H1 (cell line): ENCODE data around the gene MEIOB. TPM values are rescaled to one million over a fixed set of nuclear protein-coding genes. Genes with fewer than 3 reads are reported as not detected.

Experiments
- BCL11A ChIP-seq, 2 experiments: IDR thresholded peaks; one replicate each; pipeline ENCODE4 v1.6.1; 2011; ENCODE audit warnings: low read depth in 2 of 2, low read length in 2 of 2, mild to moderate bottlenecking in 2 of 2
- EP300 ChIP-seq, 2 experiments: IDR thresholded peaks; 1 replicate in 1 of 2; 2 replicates in 1 of 2; pipeline ENCODE4 v1.6.1; 2011 to 2012; ENCODE audit warnings: low read depth in 2 of 2, low read length in 2 of 2, mild to moderate bottlenecking in 2 of 2, borderline replicate concordance in 1 of 2, inconsistent platforms in 1 of 2, moderate library complexity in 1 of 2
- polyA plus RNA-seq, 7 experiments: library from polyadenylated mRNA; depleted of rRNA in 3 of 7; stranded (reverse) in 5 of 7; unstranded in 2 of 7; fragments of >200 nt in 5 of 7; fragments of 200-250 nt in 2 of 7; gene quantifications; 1 replicate in 5 of 7; 2 replicates in 1 of 7; 4 replicates in 1 of 7; pipeline versions ENCODE4 v1.2.1 to v1.2.3, GENCODE V29; 2011 to 2013; ENCODE audit warnings: missing spikeins in 2 of 7, mixed read lengths in 2 of 7
- total RNA-seq: library from RNA; stranded (reverse); fragmentation: NEBNext Ultra II Directional; extraction: Animal tissue kit (Norgen Biotek cat#: 25700); gene quantifications from 2 replicates; pipeline ENCODE4 v1.2.1, GENCODE V29; 2021

The MEIOB gene
- total and polyA plus RNA-seq, 2 of the 8 experiments (the other 6 are each of a cell fraction or from before 2014, with no cell fraction given): 0.63 to 1.1 TPM

DNA sequence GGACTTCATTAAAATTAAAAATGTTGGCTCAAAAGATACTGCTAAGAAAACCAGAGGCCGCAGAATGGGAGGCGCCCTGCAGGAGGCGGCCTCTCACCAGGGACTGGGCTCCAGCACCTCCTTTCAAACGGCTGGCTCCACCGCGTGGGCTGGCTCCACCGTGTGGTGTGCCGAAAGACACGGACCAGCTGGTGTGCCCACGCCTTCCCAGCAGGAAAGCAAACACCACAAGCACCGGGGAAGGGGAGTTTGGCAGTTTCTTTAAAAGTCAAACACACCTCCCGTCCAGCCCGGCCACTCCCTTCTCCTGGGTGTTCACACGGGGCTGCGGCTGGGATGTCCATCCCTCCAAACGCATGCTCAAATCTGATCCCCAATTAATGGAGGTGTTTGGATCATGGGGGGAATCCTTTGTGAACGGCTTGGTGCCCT lies 59.2 kb downstream of the MEIOB start (continued):
- TF ChIP-seq EP300 (IDR thresholded peaks at IDR 0.05; ENCODE audit: borderline replicate concordance in 1 of 2, low read depth in 2 of 2, low read length in 2 of 2) (no peak), BCL11A (IDR thresholded peaks at IDR 0.05; ENCODE audit: low read depth in 2 of 2, low read length in 2 of 2) (no peak)
